Measurements from ENCODE around the gene H2BK1. TPM values are rescaled to one million over a fixed set of nuclear protein-coding genes. Genes with fewer than 3 reads are reported as not detected.

The H2BK1 gene
- total RNA-seq, 1 donor from 2014 or later = not detected

DNA sequence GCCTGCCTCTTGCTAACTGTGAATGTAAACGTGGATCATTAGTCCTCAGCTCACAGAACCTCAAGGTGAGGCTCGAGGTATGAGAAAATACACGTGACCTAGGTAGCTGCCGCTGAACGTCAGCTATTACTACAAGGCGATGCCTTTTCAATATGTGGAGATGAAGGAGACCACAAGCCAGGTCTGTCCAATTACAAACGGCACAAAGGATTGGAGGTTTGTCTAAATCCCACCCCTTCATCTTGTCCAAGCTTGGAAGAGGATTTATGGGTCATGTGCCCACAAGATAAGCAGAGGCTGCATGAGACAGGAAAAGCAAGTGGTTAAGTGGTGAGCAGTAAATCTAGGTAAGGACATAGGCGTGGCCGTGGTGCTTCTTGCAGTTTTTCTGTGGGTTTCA, 3.4 kb downstream of the H2BK1 start:
- Mint-ChIP-seq H3K4me3 (ENCODE audit: low read depth) (no peak overlapping the region), H3K9me3 (ENCODE audit: low read depth) (no peaks in the 10 kb centered on the region), H3K36me3 (ENCODE audit: insufficient read depth) (peaks cover 1% of the 10 kb centered on the region), H3K27ac (no peak overlapping the region), H3K27me3 (peaks cover 59% of the 10 kb centered on the region), H3K4me1 (ENCODE audit: low read depth) (peaks cover 2% of the 10 kb centered on the region)
- no peak for DNase-seq (ENCODE audit: low spot score, unreplicated experiment)
- no peak for TF ChIP-seq CTCF (IDR thresholded peaks at IDR 0.05; ENCODE audit: unreplicated experiment)

DNA sequence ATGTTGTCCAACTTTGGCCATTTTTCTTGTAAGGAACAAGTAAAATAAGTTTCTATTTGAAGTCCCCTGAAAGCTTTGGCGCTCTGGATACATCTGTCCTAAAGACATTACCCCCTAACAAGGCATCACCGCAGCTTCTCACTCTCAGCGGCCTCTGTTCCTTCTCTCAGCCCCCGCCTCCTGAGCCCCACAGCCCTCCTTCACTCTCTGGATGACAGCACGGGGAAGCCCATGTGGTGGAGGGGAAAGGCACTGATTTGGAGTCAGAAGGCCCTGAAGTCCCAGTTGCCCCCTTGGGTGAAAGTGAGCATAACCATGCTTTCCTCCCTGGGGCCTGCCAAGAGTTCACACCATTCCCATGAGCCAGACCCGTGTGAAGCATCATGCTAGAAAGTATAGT, 4.6 kb downstream of the H2BK1 start:
- H3K4me3 Mint-ChIP-seq (ENCODE audit: low read depth) = no peak overlapping the region
- DNase-seq (ENCODE audit: low spot score, unreplicated experiment) = no peak
- no peak for TF ChIP-seq CTCF (IDR thresholded peaks at IDR 0.05; ENCODE audit: unreplicated experiment)
- H3K27ac Mint-ChIP-seq = no peak overlapping the region
- no peaks in the 10 kb centered on the region for H3K36me3 Mint-ChIP-seq (ENCODE audit: insufficient read depth)
- H3K4me1 Mint-ChIP-seq (ENCODE audit: low read depth) = peaks cover 2% of the 10 kb centered on the region
- no peaks in the 10 kb centered on the region for H3K9me3 Mint-ChIP-seq (ENCODE audit: low read depth)
- H3K27me3 Mint-ChIP-seq = peaks cover 67% of the 10 kb centered on the region

DNA sequence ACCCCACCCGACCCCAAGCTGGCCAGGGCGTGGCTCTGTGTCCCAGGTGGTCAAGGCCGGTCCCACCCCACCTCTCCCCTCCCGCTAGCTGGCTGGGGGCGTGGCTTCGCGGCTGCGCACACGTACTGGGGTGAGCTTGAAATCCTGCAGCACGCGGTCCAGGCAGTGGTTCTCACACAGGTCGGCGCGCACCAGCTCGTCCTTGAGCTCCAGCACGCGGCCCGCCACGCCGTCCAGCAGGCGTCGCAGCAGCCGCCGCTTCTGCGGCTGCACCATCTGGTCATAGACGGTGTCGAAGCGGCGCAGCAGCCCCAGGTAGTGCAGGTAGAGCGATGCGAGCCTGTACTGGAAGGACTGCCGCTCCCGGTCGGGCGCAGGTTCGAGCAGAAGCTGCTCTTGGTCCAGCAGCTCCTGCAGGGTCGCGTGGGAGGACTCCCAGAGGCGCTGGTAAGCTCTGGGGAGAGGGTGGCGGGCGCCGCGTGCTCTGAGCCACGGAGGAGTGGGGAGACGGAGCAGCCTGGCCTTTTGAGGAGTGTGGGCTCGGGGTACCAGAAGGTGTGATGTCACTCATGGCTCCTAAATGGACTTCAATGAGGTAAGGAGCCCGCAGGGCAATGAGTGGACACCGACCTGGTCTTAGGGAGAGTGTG, 5.8 kb downstream of the H2BK1 start:
- Mint-ChIP-seq H3K4me3 (ENCODE audit: low read depth) (no peak overlapping the region), H3K9me3 (ENCODE audit: low read depth) (no peaks in the 10 kb centered on the region), H3K4me1 (ENCODE audit: low read depth) (no peaks in the 10 kb centered on the region), H3K27ac (no peak overlapping the region), H3K36me3 (ENCODE audit: insufficient read depth) (no peaks in the 10 kb centered on the region), H3K27me3 (peaks cover 64% of the 10 kb centered on the region)
- no peak for DNase-seq (ENCODE audit: low spot score, unreplicated experiment)
- TF ChIP-seq CTCF (IDR thresholded peaks at IDR 0.05; ENCODE audit: unreplicated experiment) = no peak

- no peak overlapping the region for H3K4me3 Mint-ChIP-seq (ENCODE audit: low read depth)
- DNase-seq (ENCODE audit: low spot score, unreplicated experiment) = no peak
- H3K9me3 Mint-ChIP-seq (ENCODE audit: low read depth) = no peaks in the 10 kb centered on the region
- H3K4me1 Mint-ChIP-seq (ENCODE audit: low read depth) = no peaks in the 10 kb centered on the region
- no peak overlapping the region for H3K27ac Mint-ChIP-seq
- H3K36me3 Mint-ChIP-seq (ENCODE audit: insufficient read depth) = no peaks in the 10 kb centered on the region
- no peak for TF ChIP-seq CTCF (IDR thresholded peaks at IDR 0.05; ENCODE audit: unreplicated experiment)
- peaks cover 57% of the 10 kb centered on the region for H3K27me3 Mint-ChIP-seq
Measured at GRCh38 chr7:151202836-151203235, 7.5 kb downstream of the H2BK1 start.

DNA sequence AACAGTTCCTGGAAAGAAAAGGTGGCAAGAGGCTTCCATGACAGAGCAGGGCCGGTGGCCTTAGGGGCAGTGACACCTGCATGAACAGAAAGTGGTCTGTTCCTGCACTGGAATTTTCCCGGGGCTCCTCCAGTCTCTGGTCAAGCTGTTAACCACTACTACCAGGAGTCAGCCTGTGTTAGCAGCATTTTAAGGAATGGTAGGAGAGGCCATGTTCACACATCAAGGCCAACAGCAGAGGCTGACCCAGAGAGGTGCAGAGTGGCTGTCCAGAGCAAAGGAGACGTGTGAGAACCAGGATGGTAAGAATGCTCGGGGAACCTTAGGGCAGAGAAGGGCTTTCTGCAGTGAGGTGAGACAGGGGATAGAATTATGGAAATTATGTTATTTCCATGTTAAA, 8.5 kb downstream of the H2BK1 start:
- H3K36me3 Mint-ChIP-seq (ENCODE audit: insufficient read depth) = no peaks in the 10 kb centered on the region
- H3K9me3 Mint-ChIP-seq (ENCODE audit: low read depth) = no peaks in the 10 kb centered on the region
- no peak overlapping the region for H3K4me3 Mint-ChIP-seq (ENCODE audit: low read depth)
- H3K4me1 Mint-ChIP-seq (ENCODE audit: low read depth) = no peaks in the 10 kb centered on the region
- TF ChIP-seq CTCF (IDR thresholded peaks at IDR 0.05; ENCODE audit: unreplicated experiment) = no peak
- H3K27me3 Mint-ChIP-seq = peaks cover 47% of the 10 kb centered on the region
- no peak overlapping the region for H3K27ac Mint-ChIP-seq
- DNase-seq (ENCODE audit: low spot score, unreplicated experiment) = no peak

All from progenitor cell of endocrine pancreas (in vitro differentiated cells).